SK-N-SH treated with all-trans-retinoic acid at 6 μM for 48 hours (cell line): Measurements from ENCODE around the gene FYN.

Source experiments
- ATAC-seq: fragments of 200-7000 bp; cut with Tn5 transposase; 3 replicates; pipeline ENCODE4 v1.9.1; 2020; ENCODE audit warnings: mild to moderate bottlenecking, moderate library complexity
- CSDC2 ChIP-seq: fragments of 250-450 bp; sonication (Bioruptor Pico); IDR thresholded peaks from 2 replicates; pipeline ENCODE4 v1.5.0; 2020; ENCODE audit warnings: mild to moderate bottlenecking, moderate library complexity
- ESRRG ChIP-seq: fragments of 250-450 bp; sonication (Bioruptor Pico); IDR thresholded peaks from 2 replicates; pipeline ENCODE4 v1.6.1; 2021; ENCODE audit warnings: mild to moderate bottlenecking
- GLIS3 ChIP-seq: fragments of 250-450 bp; sonication (Bioruptor Pico); IDR thresholded peaks from 2 replicates; pipeline ENCODE4 v1.5.0; 2020; ENCODE audit warnings: mild to moderate bottlenecking, moderate library complexity
- ISL1 ChIP-seq: fragments of 250-450 bp; sonication (Bioruptor Pico); IDR thresholded peaks from 2 replicates; pipeline ENCODE4 v2.1.2; 2022; ENCODE audit warnings: mild to moderate bottlenecking, moderate library complexity
- OSR1 ChIP-seq: fragments of 250-450 bp; sonication (Bioruptor Pico); IDR thresholded peaks from 2 replicates; pipeline ENCODE4 v1.8.0; 2022; ENCODE audit warnings: moderate library complexity, mild to moderate bottlenecking, inconsistent platforms
- PPARA ChIP-seq: fragments of 250-450 bp; sonication (Bioruptor Pico); IDR thresholded peaks from 2 replicates; pipeline ENCODE4 v1.5.0; 2020; ENCODE audit warnings: mild to moderate bottlenecking, borderline replicate concordance
- RARB ChIP-seq: fragments of 250-450 bp; sonication (Bioruptor Pico); IDR thresholded peaks from 2 replicates; pipeline ENCODE4 v1.8.0; 2021; ENCODE audit warnings: mild to moderate bottlenecking, moderate library complexity
- SNAI2 ChIP-seq: fragments of 250-450 bp; sonication (Bioruptor Pico); IDR thresholded peaks from 2 replicates; pipeline ENCODE4 v1.5.0; 2020; ENCODE audit warnings: mild to moderate bottlenecking, moderate library complexity
- TCF4 ChIP-seq: fragments of 250-450 bp; sonication (Bioruptor Pico); IDR thresholded peaks from 2 replicates; pipeline ENCODE4 v1.8.0; 2021; ENCODE audit warnings: mild to moderate bottlenecking, moderate library complexity, borderline replicate concordance
- TOX ChIP-seq: fragments of 250-450 bp; sonication (Bioruptor Pico); IDR thresholded peaks from 2 replicates; pipeline ENCODE4 v1.8.0; 2021; ENCODE audit warnings: mild to moderate bottlenecking, moderate library complexity, borderline replicate concordance
- ZFP3 ChIP-seq: fragments of 250-450 bp; sonication (Bioruptor Pico); IDR thresholded peaks from 2 replicates; pipeline ENCODE4 v1.5.0; 2020; ENCODE audit warnings: mild to moderate bottlenecking, moderate library complexity
- ZNF565 ChIP-seq: fragments of 450-650 bp; formaldehyde crosslinking; conservative IDR thresholded peaks from 2 replicates; pipeline ENCODE4 v1.5.0; 2020; ENCODE audit warnings: low read depth, mild to moderate bottlenecking, moderate library complexity
- ZNF70 ChIP-seq: fragments of 450-650 bp; formaldehyde crosslinking; IDR thresholded peaks from 2 replicates; pipeline ENCODE4 v1.5.0; 2020; ENCODE audit warnings: mild to moderate bottlenecking, moderate library complexity
- TF ChIP-seq, protein P1 (sequence below): fragments of 250-450 bp; sonication (Bioruptor Pico); IDR thresholded peaks from 2 replicates; pipeline ENCODE4 v1.5.0; 2020; ENCODE audit warnings: mild to moderate bottlenecking, moderate library complexity
- TF ChIP-seq, protein P2 (sequence below): fragments of 250-450 bp; sonication (Bioruptor Pico); IDR thresholded peaks from 2 replicates; pipeline ENCODE4 v1.8.0; 2020; ENCODE audit warnings: mild to moderate bottlenecking, moderate library complexity, borderline replicate concordance
- TF ChIP-seq, protein P3 (sequence below): fragments of 250-450 bp; sonication (Bioruptor Pico); IDR thresholded peaks from 2 replicates; pipeline ENCODE4 v1.8.0; 2021; ENCODE audit warnings: low read depth, mild to moderate bottlenecking, moderate library complexity, borderline replicate concordance
- TF ChIP-seq, protein P4 (sequence below): fragments of 250-450 bp; sonication (Bioruptor Pico); IDR thresholded peaks from 2 replicates; pipeline ENCODE4 v1.5.1; 2020; ENCODE audit warnings: low read depth, mild to moderate bottlenecking, moderate library complexity
- TF ChIP-seq, protein P5 (sequence below): fragments of 250-450 bp; sonication (Bioruptor Pico); IDR thresholded peaks from 2 replicates; pipeline ENCODE4 v1.5.1; 2021; ENCODE audit warnings: mild to moderate bottlenecking, moderate library complexity

FYN gene

DNA sequence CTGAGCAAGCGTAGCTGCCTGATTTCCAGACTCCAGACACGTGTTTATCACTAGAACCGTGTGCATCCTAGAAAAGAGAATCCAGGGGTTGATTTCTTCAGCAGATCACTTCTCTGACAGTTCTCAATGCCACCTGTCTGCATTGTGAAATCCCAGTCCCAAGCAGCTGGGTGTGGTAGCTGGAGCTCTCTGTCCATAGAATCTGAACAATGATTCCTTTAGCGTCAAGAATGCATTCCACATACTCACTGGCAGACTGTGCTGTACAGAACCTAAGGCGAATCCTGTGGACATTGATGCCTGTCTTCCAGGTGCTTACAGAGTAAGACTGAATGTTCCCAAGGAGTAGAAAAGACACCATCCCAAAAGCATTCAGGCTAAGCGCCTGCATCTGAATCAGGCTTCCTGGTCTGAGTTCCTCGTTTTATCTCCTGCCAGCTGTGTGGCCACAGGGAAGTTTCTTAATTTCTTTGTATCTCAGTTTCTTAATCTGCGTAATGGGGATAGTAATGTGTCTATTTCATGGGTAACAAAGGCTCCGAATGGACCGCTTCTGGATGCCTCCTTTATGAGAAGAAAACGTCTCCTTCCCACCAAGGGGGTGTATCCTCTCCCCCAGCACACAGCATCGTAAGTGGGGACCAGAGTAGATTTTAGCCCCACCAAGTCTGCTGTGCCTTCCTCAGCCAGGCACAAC is 257.2 kb downstream of the FYN start:
- TF ChIP-seq TOX (CRISPR knock-in tag) (no peak), ISL1 (CRISPR knock-in tag) (no peak), OSR1 (CRISPR knock-in tag) (no peak), ZFP3 (CRISPR knock-in tag) (no peak), ZNF70 (CRISPR knock-in tag) (no peak), ESRRG (CRISPR knock-in tag) (no peak), SNAI2 (no peak), ZNF565 (CRISPR knock-in tag) (no peak), GLIS3 (CRISPR knock-in tag) (no peak), RARB (CRISPR knock-in tag) (no peak), TCF4 (no peak), CSDC2 (CRISPR knock-in tag) (no peak)
- TF ChIP-seq, protein P1, sequence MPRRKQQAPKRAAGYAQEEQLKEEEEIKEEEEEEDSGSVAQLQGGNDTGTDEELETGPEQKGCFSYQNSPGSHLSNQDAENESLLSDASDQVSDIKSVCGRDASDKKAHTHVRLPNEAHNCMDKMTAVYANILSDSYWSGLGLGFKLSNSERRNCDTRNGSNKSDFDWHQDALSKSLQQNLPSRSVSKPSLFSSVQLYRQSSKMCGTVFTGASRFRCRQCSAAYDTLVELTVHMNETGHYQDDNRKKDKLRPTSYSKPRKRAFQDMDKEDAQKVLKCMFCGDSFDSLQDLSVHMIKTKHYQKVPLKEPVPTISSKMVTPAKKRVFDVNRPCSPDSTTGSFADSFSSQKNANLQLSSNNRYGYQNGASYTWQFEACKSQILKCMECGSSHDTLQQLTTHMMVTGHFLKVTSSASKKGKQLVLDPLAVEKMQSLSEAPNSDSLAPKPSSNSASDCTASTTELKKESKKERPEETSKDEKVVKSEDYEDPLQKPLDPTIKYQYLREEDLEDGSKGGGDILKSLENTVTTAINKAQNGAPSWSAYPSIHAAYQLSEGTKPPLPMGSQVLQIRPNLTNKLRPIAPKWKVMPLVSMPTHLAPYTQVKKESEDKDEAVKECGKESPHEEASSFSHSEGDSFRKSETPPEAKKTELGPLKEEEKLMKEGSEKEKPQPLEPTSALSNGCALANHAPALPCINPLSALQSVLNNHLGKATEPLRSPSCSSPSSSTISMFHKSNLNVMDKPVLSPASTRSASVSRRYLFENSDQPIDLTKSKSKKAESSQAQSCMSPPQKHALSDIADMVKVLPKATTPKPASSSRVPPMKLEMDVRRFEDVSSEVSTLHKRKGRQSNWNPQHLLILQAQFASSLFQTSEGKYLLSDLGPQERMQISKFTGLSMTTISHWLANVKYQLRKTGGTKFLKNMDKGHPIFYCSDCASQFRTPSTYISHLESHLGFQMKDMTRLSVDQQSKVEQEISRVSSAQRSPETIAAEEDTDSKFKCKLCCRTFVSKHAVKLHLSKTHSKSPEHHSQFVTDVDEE (CRISPR knock-in tag) = no peak
- TF ChIP-seq, protein P2, sequence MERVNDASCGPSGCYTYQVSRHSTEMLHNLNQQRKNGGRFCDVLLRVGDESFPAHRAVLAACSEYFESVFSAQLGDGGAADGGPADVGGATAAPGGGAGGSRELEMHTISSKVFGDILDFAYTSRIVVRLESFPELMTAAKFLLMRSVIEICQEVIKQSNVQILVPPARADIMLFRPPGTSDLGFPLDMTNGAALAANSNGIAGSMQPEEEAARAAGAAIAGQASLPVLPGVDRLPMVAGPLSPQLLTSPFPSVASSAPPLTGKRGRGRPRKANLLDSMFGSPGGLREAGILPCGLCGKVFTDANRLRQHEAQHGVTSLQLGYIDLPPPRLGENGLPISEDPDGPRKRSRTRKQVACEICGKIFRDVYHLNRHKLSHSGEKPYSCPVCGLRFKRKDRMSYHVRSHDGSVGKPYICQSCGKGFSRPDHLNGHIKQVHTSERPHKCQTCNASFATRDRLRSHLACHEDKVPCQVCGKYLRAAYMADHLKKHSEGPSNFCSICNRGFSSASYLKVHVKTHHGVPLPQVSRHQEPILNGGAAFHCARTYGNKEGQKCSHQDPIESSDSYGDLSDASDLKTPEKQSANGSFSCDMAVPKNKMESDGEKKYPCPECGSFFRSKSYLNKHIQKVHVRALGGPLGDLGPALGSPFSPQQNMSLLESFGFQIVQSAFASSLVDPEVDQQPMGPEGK (CRISPR knock-in tag) = no peak
- TF ChIP-seq, protein P3, sequence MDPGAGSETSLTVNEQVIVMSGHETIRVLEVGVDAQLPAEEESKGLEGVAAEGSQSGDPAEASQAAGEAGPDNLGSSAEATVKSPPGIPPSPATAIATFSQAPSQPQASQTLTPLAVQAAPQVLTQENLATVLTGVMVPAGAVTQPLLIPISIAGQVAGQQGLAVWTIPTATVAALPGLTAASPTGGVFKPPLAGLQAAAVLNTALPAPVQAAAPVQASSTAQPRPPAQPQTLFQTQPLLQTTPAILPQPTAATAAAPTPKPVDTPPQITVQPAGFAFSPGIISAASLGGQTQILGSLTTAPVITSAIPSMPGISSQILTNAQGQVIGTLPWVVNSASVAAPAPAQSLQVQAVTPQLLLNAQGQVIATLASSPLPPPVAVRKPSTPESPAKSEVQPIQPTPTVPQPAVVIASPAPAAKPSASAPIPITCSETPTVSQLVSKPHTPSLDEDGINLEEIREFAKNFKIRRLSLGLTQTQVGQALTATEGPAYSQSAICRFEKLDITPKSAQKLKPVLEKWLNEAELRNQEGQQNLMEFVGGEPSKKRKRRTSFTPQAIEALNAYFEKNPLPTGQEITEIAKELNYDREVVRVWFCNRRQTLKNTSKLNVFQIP (CRISPR knock-in tag) = no peak
- TF ChIP-seq, protein P4, sequence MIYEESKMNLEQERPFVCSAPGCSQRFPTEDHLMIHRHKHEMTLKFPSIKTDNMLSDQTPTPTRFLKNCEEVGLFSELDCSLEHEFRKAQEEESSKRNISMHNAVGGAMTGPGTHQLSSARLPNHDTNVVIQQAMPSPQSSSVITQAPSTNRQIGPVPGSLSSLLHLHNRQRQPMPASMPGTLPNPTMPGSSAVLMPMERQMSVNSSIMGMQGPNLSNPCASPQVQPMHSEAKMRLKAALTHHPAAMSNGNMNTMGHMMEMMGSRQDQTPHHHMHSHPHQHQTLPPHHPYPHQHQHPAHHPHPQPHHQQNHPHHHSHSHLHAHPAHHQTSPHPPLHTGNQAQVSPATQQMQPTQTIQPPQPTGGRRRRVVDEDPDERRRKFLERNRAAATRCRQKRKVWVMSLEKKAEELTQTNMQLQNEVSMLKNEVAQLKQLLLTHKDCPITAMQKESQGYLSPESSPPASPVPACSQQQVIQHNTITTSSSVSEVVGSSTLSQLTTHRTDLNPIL (CRISPR knock-in tag) = no peak
- TF ChIP-seq, protein P5, sequence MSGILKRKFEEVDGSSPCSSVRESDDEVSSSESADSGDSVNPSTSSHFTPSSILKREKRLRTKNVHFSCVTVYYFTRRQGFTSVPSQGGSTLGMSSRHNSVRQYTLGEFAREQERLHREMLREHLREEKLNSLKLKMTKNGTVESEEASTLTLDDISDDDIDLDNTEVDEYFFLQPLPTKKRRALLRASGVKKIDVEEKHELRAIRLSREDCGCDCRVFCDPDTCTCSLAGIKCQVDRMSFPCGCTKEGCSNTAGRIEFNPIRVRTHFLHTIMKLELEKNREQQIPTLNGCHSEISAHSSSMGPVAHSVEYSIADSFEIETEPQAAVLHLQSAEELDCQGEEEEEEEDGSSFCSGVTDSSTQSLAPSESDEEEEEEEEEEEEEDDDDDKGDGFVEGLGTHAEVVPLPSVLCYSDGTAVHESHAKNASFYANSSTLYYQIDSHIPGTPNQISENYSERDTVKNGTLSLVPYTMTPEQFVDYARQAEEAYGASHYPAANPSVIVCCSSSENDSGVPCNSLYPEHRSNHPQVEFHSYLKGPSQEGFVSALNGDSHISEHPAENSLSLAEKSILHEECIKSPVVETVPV (CRISPR knock-in tag) = no peak
- no peak; the same call in 2 of the 3 replicates for ATAC-seq

DNA sequence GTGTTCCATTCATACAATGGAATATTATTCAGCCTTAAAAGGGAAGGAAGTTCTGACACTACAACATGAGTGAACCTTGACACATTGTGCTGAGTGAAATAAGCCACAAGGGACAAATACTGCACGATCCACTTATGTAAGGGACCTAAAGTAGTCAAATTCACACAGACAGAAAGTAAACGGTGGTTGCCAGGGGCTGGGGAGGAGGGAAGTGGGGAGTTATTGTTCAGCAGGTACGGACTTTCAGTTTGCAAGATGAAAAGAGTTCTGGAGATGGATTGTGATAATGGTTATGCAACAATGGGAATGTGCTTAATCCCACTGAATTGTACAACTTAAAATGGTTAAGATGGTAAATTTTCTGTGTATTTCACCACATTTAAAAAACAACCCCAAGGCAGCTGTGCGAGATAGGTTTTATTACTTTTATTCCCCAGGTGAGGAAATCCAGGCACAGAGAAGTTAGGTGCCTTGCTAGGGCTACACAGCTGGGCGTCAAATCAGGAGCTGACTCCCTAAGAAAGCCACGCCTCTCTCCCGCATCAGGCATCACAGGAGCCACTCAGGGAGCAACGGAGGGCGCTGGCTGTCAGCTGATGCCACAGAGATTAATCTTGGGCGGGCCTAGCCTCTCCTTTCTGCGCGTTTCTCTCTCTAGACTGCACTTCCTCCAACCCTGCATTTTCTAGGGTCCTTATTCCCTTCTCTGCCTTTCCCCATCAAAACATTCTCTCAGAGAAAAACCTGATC is 258.2 kb downstream of the FYN start:
- no peak for TF ChIP-seq GLIS3 (CRISPR knock-in tag)
- TF ChIP-seq PPARA = no peak
- no peak for ATAC-seq

DNA sequence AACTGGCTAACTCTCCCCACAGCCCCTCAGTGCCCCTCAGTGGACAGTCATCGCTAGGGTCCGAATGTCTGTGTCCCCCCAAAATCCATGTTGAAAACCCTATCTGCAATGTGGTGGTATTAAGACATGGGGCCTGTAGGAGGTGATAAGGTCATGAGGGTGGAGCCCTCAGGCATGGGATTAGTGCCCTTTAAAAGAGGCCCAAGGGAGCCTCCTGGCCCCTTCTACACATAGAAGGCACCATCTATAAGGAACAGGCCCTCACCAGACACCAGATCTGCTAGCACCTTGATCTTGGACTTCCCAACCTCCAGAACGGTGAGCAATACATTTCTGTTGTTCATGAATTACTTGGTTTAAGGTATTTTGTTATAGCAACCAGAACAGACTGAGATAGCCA is 260.9 kb downstream of the FYN start:
- TF ChIP-seq SNAI2 = no peak
- TF ChIP-seq, protein P1 (CRISPR knock-in tag) = no peak
- TF ChIP-seq, protein P2 (CRISPR knock-in tag) = no peak
- no peak for TF ChIP-seq ESRRG (CRISPR knock-in tag)
- no peak for TF ChIP-seq GLIS3 (CRISPR knock-in tag)
- TF ChIP-seq TCF4 = no peak
- no peak for TF ChIP-seq OSR1 (CRISPR knock-in tag)
- TF ChIP-seq, protein P5 (CRISPR knock-in tag) = no peak
- no peak for TF ChIP-seq ISL1 (CRISPR knock-in tag)
- TF ChIP-seq ZFP3 (CRISPR knock-in tag) = no peak
- no peak for ATAC-seq
